Measurements from ENCODE around the gene TSNAXIP1. TPM values are rescaled to one million over a fixed set of nuclear protein-coding genes. Genes with fewer than 3 reads are reported as not detected.

The TSNAXIP1 gene
- total and polyA plus RNA-seq, 2 donors (not counting 1 experiment from before 2014, with no cell fraction given): 0.97 to 1.2 TPM

DNA sequence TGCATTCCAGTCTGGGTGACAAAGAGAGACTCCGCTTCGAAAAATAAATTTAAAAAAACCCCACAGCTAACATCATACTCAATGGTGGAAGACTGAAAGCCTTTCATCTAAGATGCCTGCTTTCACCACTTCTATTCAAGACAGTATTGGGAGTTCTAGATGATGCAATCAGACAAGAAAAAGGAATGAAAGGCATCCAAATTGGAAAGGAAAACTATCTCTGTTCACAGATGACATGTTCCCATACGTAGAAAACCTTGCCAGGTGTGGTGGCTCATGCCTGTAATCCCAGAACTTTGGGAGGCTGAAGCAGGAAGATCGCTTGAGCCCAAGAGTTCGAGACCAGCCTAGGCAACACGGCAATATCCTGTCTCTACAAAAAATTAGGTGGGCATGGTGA, 31.4 kb upstream of the TSNAXIP1 start:
- Histone ChIP-seq H3K36me3 (replicated peaks in 1 of 2; ENCODE audit: control extremely low read depth in 1 of 2, control insufficient read depth in 1 of 2, extremely low read depth in 1 of 2, insufficient read depth in 2 of 2, low read length in 1 of 2) (peaks cover 3 to 21% of the 10 kb centered on the region in 2 experiments), H2AFZ (ENCODE audit: insufficient read depth, low read depth, low read length, poor library complexity, severe bottlenecking) (no peak overlapping the region), H3K9me3 (ENCODE audit: control extremely low read depth in 1 of 3, control insufficient read depth in 2 of 3, insufficient read depth in 1 of 3, low read length in 2 of 3) (no peaks in the 10 kb centered on the region), H4K20me1 (ENCODE audit: control insufficient read depth, insufficient read depth, low read length, poor library complexity, severe bottlenecking) (peaks cover 57% of the 10 kb centered on the region), H3K9ac (ENCODE audit: low read length) (no peak overlapping the region), H3K4me1 (ENCODE audit: control insufficient read depth in 2 of 2, insufficient read depth in 2 of 2, low read length in 2 of 2) (peaks cover 4 to 7% of the 10 kb centered on the region in 2 donors), H3K4me3 (ENCODE audit: control extremely low read depth in 1 of 5, extremely low read depth in 1 of 5, insufficient read depth in 1 of 5, low read depth in 2 of 5, low read length in 4 of 5) (no peak overlapping the region), H3K27ac (ENCODE audit: low read length in 2 of 2) (no peak overlapping the region), H3K79me2 (ENCODE audit: control insufficient read depth, insufficient read depth, low read length) (peaks cover 91% of the 10 kb centered on the region), H3K27me3 (replicated peaks in 1 of 4; ENCODE audit: control extremely low read depth in 1 of 4, control insufficient read depth in 3 of 4, insufficient read depth in 4 of 4, low read length in 3 of 4) (no peaks in the 10 kb centered on the region), H3K4me2 (replicated peaks; ENCODE audit: low read depth, low read length, poor library complexity, severe bottlenecking) (no peak overlapping the region)
- DNase-seq: no peak
- no peaks in the 10 kb centered on the region for H3K9me3 Mint-ChIP-seq (ENCODE audit: insufficient read depth)
- intact Hi-C loops (cut with micrococcal nuclease): no loop called here
- peaks cover 19% of the 10 kb centered on the region for H3K4me1 Mint-ChIP-seq
- no peak overlapping the region for H3K27ac Mint-ChIP-seq
- no peak for ATAC-seq (ENCODE audit: low read depth)
- no peak overlapping the region for H3K4me3 Mint-ChIP-seq
- ChIA-PET CTCF (no interaction called here), POLR2A (no interaction called here)
- H3K27me3 Mint-ChIP-seq: no peaks in the 10 kb centered on the region
- WGBS (ENCODE audit: insufficient coverage): 87% methylated on average over 4 of the region's 6 CpGs
- TF ChIP-seq, protein P1, sequence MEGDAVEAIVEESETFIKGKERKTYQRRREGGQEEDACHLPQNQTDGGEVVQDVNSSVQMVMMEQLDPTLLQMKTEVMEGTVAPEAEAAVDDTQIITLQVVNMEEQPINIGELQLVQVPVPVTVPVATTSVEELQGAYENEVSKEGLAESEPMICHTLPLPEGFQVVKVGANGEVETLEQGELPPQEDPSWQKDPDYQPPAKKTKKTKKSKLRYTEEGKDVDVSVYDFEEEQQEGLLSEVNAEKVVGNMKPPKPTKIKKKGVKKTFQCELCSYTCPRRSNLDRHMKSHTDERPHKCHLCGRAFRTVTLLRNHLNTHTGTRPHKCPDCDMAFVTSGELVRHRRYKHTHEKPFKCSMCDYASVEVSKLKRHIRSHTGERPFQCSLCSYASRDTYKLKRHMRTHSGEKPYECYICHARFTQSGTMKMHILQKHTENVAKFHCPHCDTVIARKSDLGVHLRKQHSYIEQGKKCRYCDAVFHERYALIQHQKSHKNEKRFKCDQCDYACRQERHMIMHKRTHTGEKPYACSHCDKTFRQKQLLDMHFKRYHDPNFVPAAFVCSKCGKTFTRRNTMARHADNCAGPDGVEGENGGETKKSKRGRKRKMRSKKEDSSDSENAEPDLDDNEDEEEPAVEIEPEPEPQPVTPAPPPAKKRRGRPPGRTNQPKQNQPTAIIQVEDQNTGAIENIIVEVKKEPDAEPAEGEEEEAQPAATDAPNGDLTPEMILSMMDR (IDR thresholded peaks at IDR 0.05): no peak
- no peak for TF ChIP-seq EZH2 (IDR thresholded peaks at IDR 0.05; ENCODE audit: borderline replicate concordance, insufficient read depth, low read depth, low read length, poor library complexity, severe bottlenecking)

DNA sequence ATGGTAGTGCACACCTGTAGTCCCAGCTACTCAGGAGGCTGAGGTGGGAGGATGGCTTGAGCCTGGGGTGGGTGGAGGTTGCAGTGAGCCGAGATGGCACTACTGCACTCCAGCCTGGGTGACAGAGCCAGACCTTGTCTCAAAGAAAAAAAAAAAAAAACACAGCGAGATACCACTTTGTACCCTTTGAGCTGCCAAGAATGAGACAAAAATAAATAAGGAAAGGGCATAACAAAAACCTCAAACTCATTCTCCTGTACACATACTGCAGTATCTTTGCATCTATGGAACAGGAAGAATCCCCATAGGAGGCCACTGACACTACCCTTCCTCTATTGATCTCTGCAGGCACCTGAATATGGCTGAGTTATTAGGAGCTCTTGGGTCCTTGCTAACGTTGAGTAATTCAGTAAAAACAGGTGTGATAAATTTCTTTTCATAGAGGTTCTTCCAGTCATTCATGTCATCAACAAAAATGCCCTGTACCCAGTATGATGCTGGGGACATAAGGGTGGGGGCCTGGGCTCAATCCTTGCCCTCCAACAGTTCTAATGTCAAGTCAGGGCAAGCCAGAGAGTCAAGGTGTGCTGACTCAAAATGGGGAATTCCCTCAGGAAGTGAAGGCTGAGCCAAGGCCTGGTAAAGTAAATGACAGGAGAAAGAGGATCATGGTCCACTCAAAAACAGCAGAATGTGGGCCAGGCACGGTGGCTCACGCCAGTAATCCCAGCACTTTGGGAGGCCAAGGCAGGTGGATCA, 27.3 kb upstream of the TSNAXIP1 start:
- POLR2A ChIA-PET: no interaction called here
- peaks cover 96% of the 10 kb centered on the region for H3K79me2 ChIP-seq (ENCODE audit: control insufficient read depth, insufficient read depth, low read length)
- H3K4me1 Mint-ChIP-seq: peaks cover 34% of the 10 kb centered on the region

More for the DNA sequence above, 27.3 kb upstream of the TSNAXIP1 start:
- peak overlapping the region; percentile 68 for H3K27ac Mint-ChIP-seq
- no peak for TF ChIP-seq EZH2 (IDR thresholded peaks at IDR 0.05; ENCODE audit: borderline replicate concordance, insufficient read depth, low read depth, low read length, poor library complexity, severe bottlenecking)
- DNase-seq (no peak), ATAC-seq (ENCODE audit: low read depth) (no peak)
- Histone ChIP-seq H3K4me1 (ENCODE audit: control insufficient read depth in 2 of 2, insufficient read depth in 2 of 2, low read length in 2 of 2) (peaks cover 11 to 17% of the 10 kb centered on the region in 2 donors), H3K9ac (ENCODE audit: low read length) (no peak overlapping the region), H3K9me3 (ENCODE audit: control extremely low read depth in 1 of 3, control insufficient read depth in 2 of 3, insufficient read depth in 1 of 3, low read length in 2 of 3) (no peaks in the 10 kb centered on the region), H4K20me1 (ENCODE audit: control insufficient read depth, insufficient read depth, low read length, poor library complexity, severe bottlenecking) (peaks cover 67% of the 10 kb centered on the region), H3K27me3 (replicated peaks in 1 of 4; ENCODE audit: control extremely low read depth in 1 of 4, control insufficient read depth in 3 of 4, insufficient read depth in 4 of 4, low read length in 3 of 4) (no peaks in the 10 kb centered on the region), H3K36me3 (replicated peaks in 1 of 2; ENCODE audit: control extremely low read depth in 1 of 2, control insufficient read depth in 1 of 2, extremely low read depth in 1 of 2, insufficient read depth in 2 of 2, low read length in 1 of 2) (peaks cover 0 to 7% of the 10 kb centered on the region in 2 experiments), H3K4me3 (ENCODE audit: control extremely low read depth in 1 of 5, extremely low read depth in 1 of 5, insufficient read depth in 1 of 5, low read depth in 2 of 5, low read length in 4 of 5) (no peak overlapping the region), H3K27ac (ENCODE audit: low read length in 2 of 2) (peak overlapping the region in 1 of 2 donors; percentile 30), H2AFZ (ENCODE audit: insufficient read depth, low read depth, low read length, poor library complexity, severe bottlenecking) (no peak overlapping the region), H3K4me2 (replicated peaks; ENCODE audit: low read depth, low read length, poor library complexity, severe bottlenecking) (no peak overlapping the region)
- CTCF ChIA-PET: no interaction called here
- no peaks in the 10 kb centered on the region for H3K9me3 Mint-ChIP-seq (ENCODE audit: insufficient read depth)
- no peak overlapping the region for H3K4me3 Mint-ChIP-seq
- H3K27me3 Mint-ChIP-seq: no peaks in the 10 kb centered on the region
- intact Hi-C loops (cut with micrococcal nuclease): no loop called here
- WGBS (ENCODE audit: insufficient coverage): 100% methylated on average over 2 of the region's 5 CpGs

All from B cell (primary cell).